NT2/D1 (cell line): ENCODE data around the gene TPCN2.

Experiments
- YY1 ChIP-seq: IDR thresholded peaks from 2 replicates; pipeline ENCODE4 v1.6.1; 2011; ENCODE audit not compliant: insufficient read length, insufficient read depth
- ZNF274 ChIP-seq: IDR thresholded peaks from 2 replicates; pipeline ENCODE4 v1.6.1; 2011; ENCODE audit warnings: mild to moderate bottlenecking, low read depth, low read length

DNA sequence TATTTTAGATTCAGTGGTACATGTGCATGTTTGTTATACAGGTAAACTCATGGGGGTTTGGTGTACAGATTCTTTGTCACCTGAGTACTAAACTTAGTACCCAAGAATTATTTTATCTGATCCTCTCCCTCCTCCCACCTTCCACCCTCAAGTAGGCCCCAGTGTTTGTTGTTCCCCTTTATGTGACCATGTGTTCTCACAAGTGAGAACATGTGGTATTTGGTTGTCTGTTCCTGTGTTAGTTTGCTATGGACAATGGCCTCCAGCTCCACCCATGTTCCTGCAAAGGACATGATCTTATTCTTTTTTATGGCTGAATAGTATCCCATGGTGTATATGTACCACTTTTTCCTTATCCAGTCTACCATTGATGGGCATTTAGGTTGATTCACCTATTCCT lies 113.8 kb downstream of the TPCN2 start:
- no peak for TF ChIP-seq ZNF274
- no peak for TF ChIP-seq YY1
